GM19395 (cell line): ENCODE results near the gene PWWP2B.
A peak's percentile ranks its signal among the peaks of the same experiment; 100 is the strongest.

Experiments
- ATAC-seq: cut with Tn5 transposase; IDR thresholded peaks from one replicate; pipeline ENCODE4 v1.9.1; 2021; ENCODE audit warnings: mild to moderate bottlenecking, moderate library complexity; ENCODE audit not compliant: unreplicated experiment

Gene PWWP2B

GRCh38 chr10:132393695-132394181 is 3.3 kb upstream of the PWWP2B start:
- ATAC-seq: no peak

DNA sequence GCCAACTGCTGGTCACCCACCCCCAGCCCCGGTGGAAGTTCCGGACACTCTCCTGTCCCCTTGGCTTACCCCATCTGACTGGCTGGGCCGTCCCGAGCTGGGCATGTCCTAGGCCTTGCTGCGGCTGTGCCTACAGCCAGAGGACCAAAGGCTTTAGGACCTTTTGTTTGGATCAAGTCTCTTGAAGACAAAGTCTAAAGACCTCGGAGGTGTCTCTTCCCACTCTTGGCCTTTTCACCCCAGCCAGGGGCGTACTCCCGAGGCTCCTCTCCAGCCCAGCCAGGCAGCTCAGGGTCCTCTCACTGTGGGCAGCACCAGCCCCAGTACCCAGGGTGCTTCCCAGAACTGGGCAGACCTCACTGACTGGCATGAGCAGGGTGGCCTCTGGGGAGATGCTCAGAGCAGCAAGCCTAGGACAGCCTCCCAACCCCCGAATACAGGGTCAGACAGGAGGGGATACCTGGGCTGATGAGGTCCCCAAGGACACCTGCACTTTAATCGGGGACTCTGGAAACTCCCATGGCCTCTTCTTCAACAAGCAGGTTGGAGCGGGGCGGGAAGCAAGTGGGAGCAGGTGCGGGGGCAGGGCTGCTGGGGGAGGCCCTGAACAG is 2.7 kb upstream of the PWWP2B start:
- ATAC-seq: no peak

DNA sequence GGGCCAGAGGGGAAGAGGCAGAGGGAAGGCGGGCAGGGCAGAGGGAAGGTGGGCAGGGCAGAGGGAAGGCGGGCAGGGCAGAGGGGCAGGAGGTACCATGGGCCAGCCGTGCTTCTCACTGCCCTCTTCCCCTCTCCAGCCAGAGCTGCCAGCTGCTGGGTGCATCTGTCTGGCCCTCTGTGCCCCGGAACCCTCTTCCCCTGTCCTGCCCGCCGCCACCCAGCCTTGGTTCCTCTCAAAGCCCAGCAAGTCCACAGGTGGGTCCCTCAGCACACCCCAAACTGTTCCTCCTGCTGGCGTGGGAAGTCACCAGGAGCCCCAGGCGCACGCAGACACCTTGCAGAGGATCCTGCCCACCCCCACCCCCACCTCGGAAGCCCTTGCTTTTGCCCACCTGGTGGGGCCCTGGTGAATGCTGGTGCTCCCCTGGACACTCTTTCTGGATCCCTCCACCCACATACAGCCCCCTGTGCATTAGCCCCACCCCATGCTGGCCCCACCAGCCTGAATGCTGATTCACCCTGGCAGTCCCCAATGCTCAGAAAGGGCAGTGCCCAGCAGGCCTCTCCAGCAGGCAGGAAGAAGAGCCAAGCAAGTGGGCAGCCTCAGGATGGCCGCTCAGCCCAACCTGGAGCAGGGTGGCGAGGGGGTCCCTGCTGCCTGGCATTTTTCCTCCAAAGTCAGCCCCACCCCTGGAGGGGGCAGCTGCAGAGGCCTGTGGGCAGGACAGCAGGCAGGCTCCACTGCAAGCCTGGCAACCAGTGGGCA is 1.9 kb upstream of the PWWP2B start:
- ATAC-seq: no peak

GRCh38 chr10:132395704-132396493 is 1.1 kb upstream of the PWWP2B start:
- peak; percentile 16 for ATAC-seq

- peak; percentile 24 for ATAC-seq
These were observed 435 bp upstream of the PWWP2B start for GRCh38 chr10:132396494-132397035.

DNA sequence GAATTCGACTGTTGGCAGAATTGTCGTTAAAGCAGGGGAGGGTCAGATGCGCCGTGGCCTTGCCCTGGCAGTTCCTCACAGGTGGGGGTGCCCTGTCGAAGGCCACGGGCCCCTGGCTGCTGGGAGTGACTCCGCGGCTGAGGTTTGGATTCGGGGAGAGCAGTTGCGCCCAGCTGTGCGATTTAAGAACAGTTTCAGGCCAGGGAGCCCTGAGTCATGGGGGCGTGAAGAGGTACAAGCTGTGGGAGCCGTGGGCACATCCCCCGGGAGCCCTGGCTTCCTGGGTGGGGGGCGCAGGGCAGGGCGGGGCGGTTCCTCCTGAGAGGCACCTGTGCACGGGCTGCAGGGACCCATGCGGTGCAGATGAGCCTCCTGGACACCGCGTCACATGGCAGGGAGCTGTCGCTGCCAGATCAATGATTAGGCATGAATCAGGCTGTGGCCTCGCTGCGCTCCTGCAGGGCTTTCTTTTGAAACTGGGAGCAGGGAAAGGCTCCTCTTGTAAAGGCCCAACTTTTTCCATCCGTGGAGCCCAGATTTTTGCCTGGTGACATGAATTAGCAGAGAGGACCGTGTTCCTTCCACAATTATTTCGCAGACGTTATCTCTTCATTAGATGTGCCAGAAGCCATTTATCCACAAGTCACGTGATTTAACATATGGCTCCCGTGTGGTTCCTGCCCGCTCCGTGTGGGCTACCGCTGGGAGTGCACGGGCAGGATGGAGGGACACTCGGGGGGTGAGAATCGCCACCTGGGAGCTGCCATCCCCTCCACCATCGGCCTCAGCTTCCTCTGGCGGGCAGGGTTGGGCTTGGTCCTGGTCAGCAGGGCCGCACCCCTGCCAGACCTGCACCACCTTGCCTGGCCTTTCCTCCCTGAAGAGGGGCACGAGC is 918 bp downstream of the PWWP2B start:
- ATAC-seq: peak; percentile 40

GRCh38 chr10:132398566-132398991 is 1.6 kb downstream of the PWWP2B start:
- ATAC-seq: no peak

GRCh38 chr10:132399117-132400035 is 2.4 kb downstream of the PWWP2B start:
- ATAC-seq: no peak

DNA sequence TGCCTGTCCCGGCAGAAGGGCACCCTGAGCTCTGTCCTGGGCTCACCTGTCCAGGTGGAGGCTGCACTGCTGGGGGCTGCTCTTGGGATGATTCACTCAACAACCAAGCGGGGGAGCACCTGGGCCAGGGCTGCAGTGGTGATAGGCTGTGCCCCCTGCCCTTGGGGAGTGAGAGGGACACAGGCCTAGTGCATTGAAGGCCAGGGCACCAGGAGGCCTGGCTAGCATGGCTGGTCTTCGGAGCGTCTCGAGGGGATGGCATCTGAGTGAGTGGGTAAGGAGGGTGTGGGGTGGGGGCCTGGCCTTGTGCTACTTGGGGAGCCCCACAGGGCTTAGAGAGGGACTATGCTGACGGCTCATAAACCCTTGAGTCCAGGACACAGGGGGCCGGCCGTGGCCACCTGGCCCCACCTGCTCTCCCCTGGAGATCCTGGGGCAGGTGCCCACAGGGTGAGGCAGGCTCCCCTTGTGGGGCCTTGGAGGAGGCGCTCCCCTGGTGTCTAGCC is 3.1 kb downstream of the PWWP2B start:
- no peak for ATAC-seq

DNA sequence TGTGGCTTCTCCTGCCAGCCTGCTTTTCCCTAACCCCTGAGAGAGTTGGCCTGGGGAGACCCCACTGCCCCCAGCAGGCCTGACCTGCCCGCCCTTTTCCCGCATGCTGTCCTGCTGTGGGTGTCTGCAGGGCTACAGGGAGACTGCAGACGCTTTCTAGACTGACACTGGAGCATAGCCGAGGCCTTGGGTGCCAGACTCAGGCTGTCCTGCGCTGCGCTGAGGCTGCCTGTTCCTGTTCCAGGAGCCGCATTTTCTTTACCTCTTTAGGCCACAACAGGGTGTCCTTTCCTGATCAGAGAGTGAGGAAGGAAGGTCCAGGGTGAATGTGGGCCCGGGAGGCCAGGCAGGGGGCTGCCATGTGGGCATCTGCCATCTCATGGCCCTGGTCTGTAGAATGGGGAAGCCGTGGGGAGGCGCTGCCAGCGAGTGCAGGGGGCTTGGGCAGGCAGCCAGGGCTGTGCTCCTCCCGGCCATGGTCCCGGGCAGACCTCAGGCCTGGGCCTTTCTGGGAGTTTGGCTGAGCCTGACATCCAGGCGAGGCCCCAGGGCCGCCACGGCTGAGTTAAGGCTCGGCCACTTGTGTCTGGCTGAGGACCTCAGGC is 3.6 kb downstream of the PWWP2B start:
- no peak for ATAC-seq

- no peak for ATAC-seq
These were observed 4.6 kb downstream of the PWWP2B start for GRCh38 chr10:132401401-132402118.

GRCh38 chr10:132402781-132403241 is 5.8 kb downstream of the PWWP2B start:
- ATAC-seq: no peak

GRCh38 chr10:132403511-132404168 is 6.6 kb downstream of the PWWP2B start:
- ATAC-seq: no peak

GRCh38 chr10:132404169-132404880 is 7.3 kb downstream of the PWWP2B start:
- no peak for ATAC-seq

DNA sequence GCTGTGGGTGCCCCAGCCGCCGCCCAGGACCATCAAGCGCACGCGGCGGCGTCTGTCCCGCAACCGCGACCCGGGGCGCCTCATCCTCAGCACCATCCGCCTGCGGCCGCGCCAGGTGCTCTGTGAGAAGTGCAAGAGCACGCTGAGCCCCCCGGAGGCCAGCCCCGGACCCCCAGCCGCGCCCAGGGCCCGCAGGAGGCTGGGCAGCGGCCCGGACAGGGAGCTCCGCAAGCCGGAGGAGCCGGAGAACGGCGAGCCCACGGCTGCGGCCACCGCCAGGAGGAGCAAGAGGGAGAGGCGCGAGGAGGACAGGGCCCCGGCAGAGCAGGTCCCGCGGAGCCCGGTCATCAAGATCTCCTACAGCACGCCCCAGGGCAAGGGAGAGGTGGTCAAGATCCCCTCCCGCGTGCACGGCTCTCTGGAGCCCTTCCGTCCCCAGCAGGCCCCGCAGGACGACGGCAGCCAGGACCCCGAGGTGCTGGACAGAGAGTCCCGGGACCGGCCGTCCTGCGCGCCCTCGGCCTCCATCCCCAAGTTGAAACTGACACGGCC is 8.0 kb downstream of the PWWP2B start:
- ATAC-seq: no peak

DNA sequence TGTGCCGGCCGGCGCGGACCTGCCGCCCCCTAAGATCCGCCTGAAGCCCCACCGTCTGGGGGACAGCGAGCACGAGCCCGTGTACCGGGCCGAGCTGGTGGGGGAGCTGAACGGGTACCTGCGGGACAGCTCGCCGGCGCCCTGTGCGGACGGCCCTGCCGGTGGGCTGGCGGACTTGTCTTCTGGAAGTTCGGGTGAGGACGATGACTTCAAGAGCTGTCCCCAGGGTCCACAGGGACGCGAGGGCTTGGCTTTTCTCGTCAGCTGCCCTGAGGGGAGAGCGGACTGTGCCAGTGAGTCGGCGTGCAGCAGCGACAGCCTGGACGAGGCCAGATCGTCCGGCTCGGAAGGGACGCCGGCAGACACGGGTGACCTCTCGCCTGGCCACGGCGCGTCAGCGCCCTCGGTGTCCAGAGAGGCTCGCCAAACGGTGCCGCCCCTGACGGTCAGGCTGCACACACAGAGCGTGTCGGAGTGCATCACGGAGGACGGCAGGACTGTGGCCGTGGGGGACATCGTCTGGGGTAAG is 8.5 kb downstream of the PWWP2B start:
- no peak for ATAC-seq
